HepG2 (cell line): ENCODE results near the gene FGD3. TPM values are rescaled to one million over a fixed set of nuclear protein-coding genes. Genes with fewer than 3 reads are reported as not detected.

Experiments
- ATAC-seq: fragments of 200-7000 bp; cut with Tn5 transposase; 3 replicates; pipeline ENCODE4 v1.9.1; 2020; ENCODE audit warnings: mild to moderate bottlenecking, moderate library complexity
- BruUV-seq: library from RNA; stranded (reverse); fragments of 400-500 nt; replicated peaks from 2 replicates; lab custom pipeline; 2021; lab: Mats Ljungman, UMichigan
- CTCF ChIA-PET: fragments of 300-600 bp; formaldehyde crosslinking; extraction: SDS; loops from one replicate; lab custom pipeline; 2021; ENCODE audit warnings: low total read pairs, inconsistent platforms, low intra/inter-chr PET ratio; lab: Yijun Ruan, JAX
- POLR2A ChIA-PET: fragments of 350-600 bp; sonication (Branson Sonifier 250); formaldehyde crosslinking; loops from one replicate; lab custom pipeline; 2020; ENCODE audit warnings: antibody characterized with exemption, inconsistent platforms; lab: Yijun Ruan, JAX
- DNase-seq: peaks from one replicate; pipeline ENCODE4 v3.0.0-alpha.2; 2015; ENCODE audit warnings: low spot score
- FAIRE-seq: peaks from 3 replicates; lab custom pipeline; 2011; peaks lifted over from hg19 to GRCh38; lab: Jason Lieb, UNC
- H2AFZ ChIP-seq: one replicate; pipeline ENCODE4 v1.6.1; 2011; ENCODE audit warnings: low read length, inconsistent platforms
- H3K27ac ChIP-seq: fragments of 300-600 bp; 3 replicates; pipeline ENCODE4 v1.8.0; 2011; ENCODE audit warnings: mixed run types, mild to moderate bottlenecking, mixed read lengths, low read length, inconsistent platforms; ENCODE audit not compliant: insufficient read depth; ENCODE audit errors: extremely low read length
- H3K27me3 ChIP-seq, 2 experiments: fragments of 200-600 bp in 1 of 2; 2 replicates in 1 of 2; 3 replicates in 1 of 2; pipeline versions ENCODE4 v1.6.0 to v1.8.0; 2011; ENCODE audit warnings: low read length in 2 of 2, mild to moderate bottlenecking in 2 of 2, moderate library complexity in 2 of 2, inconsistent platforms in 1 of 2; ENCODE audit not compliant: insufficient read depth in 2 of 2, control insufficient read depth in 1 of 2
- H3K36me3 ChIP-seq, 2 experiments: fragments of 200-600 bp in 1 of 2; replicated peaks in 1 of 2; 2 replicates in 1 of 2; 3 replicates in 1 of 2; pipeline versions ENCODE4 v1.5.1 to v1.8.0; 2011; ENCODE audit warnings: low read length in 2 of 2, inconsistent platforms in 1 of 2; ENCODE audit not compliant: insufficient read depth in 2 of 2, control insufficient read depth in 1 of 2
- H3K4me1 ChIP-seq: 2 replicates; pipeline ENCODE4 v1.5.1; 2012; ENCODE audit warnings: low read length, inconsistent platforms; ENCODE audit not compliant: insufficient read depth
- H3K4me2 ChIP-seq: 2 replicates; pipeline ENCODE4 v1.6.0; 2011; ENCODE audit warnings: low read depth, low read length, inconsistent platforms
- H3K4me3 ChIP-seq, 3 experiments: fragments of 200-600 bp in 1 of 3; sonication (generic), shearing (Covaris generic) in 1 of 3; replicated peaks in 1 of 3; 2 replicates each; pipeline ENCODE4 v1.5.1; 2011 to 2016; ENCODE audit warnings: low read length in 3 of 3, inconsistent platforms in 2 of 3, low read depth in 2 of 3, mild to moderate bottlenecking in 2 of 3, control low read depth in 1 of 3, mixed read lengths in 1 of 3; ENCODE audit not compliant: insufficient read depth in 1 of 3
- H3K79me2 ChIP-seq: one replicate; pipeline ENCODE4 v1.6.1; 2011; ENCODE audit warnings: low read length, inconsistent platforms; ENCODE audit not compliant: insufficient read depth
- H3K9ac ChIP-seq: 2 replicates; pipeline ENCODE4 v1.6.0; 2011; ENCODE audit warnings: mild to moderate bottlenecking, low read depth, low read length, inconsistent platforms; ENCODE audit not compliant: insufficient read depth
- H3K9me3 ChIP-seq: 2 replicates; pipeline ENCODE4 v1.5.1; 2012; ENCODE audit warnings: mild to moderate bottlenecking, low read length
- H4K20me1 ChIP-seq: 2 replicates; pipeline ENCODE4 v1.6.0; 2011; ENCODE audit warnings: inconsistent platforms, mild to moderate bottlenecking, low read length, moderate library complexity; ENCODE audit not compliant: insufficient read depth
- CBX5 ChIP-seq: sonication (generic); formaldehyde crosslinking; IDR thresholded peaks from 2 replicates; pipeline ENCODE4 v1.4.0; 2020; ENCODE audit warnings: missing genetic modification reagents, borderline replicate concordance
- RERE ChIP-seq: IDR thresholded peaks from 2 replicates; pipeline ENCODE4 v1.6.1; 2016; ENCODE audit warnings: low read depth, missing genetic modification reagents, missing compliant biosample characterization
- SIX1 ChIP-seq: sonication (generic); formaldehyde crosslinking; IDR thresholded peaks from 2 replicates; pipeline ENCODE4 v1.4.0; 2020; ENCODE audit warnings: missing genetic modification reagents, borderline replicate concordance
- SMARCE1 ChIP-seq: fragments of 450-650 bp; IDR thresholded peaks from 2 replicates; pipeline ENCODE4 v1.6.1; 2017; ENCODE audit warnings: borderline replicate concordance
- SNAPC5 ChIP-seq: sonication (generic); formaldehyde crosslinking; IDR thresholded peaks from 2 replicates; pipeline ENCODE4 v1.8.1; 2023; ENCODE audit warnings: mild to moderate bottlenecking, missing genetic modification reagents, borderline replicate concordance
- SP2 ChIP-seq: sonication (generic); formaldehyde crosslinking; IDR thresholded peaks from 2 replicates; pipeline ENCODE4 v1.5.1; 2020; ENCODE audit warnings: mild to moderate bottlenecking, missing genetic modification reagents
- TAF15 ChIP-seq: fragments of 200-400 bp; formaldehyde crosslinking; IDR thresholded peaks from one replicate; pipeline ENCODE4 v1.6.1; 2018; ENCODE audit warnings: mild to moderate bottlenecking, low read depth, low read length; ENCODE audit not compliant: poor library complexity, severe bottlenecking
- ZNF264 ChIP-seq: sonication (generic); formaldehyde crosslinking; IDR thresholded peaks from 2 replicates; pipeline ENCODE4 v1.4.0; 2020; ENCODE audit warnings: missing genetic modification reagents
- ZSCAN29 ChIP-seq: sonication (generic); formaldehyde crosslinking; conservative IDR thresholded peaks from 2 replicates; pipeline ENCODE4 v1.4.0; 2020; ENCODE audit warnings: mild to moderate bottlenecking, missing genetic modification reagents
- WGBS: methylation state at CpG from one replicate; pipeline ENCODE4 v1.1.6; 2017; ENCODE audit warnings: low lambda C conversion rate; 5-methylcytosine and 5-hydroxymethylcytosine counted together
- in situ Hi-C: cut with HindIII; loops from 2 replicates; pipeline ENCODE4 v1.10.0; 2017; ENCODE audit warnings: low pct_unique_long_range_greater_than_20kb; ENCODE audit not compliant: extremely low pct_ligation_motif_present
- intact Hi-C: fragments of 100-400 bp; cut with micrococcal nuclease; formaldehyde crosslinking; loops from one replicate; pipeline ENCODE4 v1.10.0; 2022; ENCODE audit not compliant: unreplicated experiment
- polyA plus RNA-seq, 8 experiments: library from polyadenylated mRNA; depleted of rRNA in 3 of 8; stranded (reverse) in 7 of 8; unstranded in 1 of 8; fragments of >200 nt; fragmentation: Illumina TruSeq in 4 of 8; extraction: Trizol in 4 of 8; gene quantifications; 2 replicates each; pipeline versions ENCODE4 v1.2.1 to v1.2.3, GENCODE V29; 2011 to 2016; ENCODE audit warnings: low read depth in 4 of 8, missing spikeins in 1 of 8, mixed read lengths in 1 of 8; ENCODE audit not compliant: insufficient read depth in 1 of 8
- total RNA-seq, 5 experiments: library from RNA; depleted of rRNA; stranded (reverse); fragments of >200 nt; fragmentation: Illumina TruSeq; extraction: Trizol; gene quantifications; 2 replicates each; pipeline ENCODE4 v1.2.3, GENCODE V29; 2016; ENCODE audit warnings: low read depth in 1 of 5
- TF ChIP-seq, protein P1 (sequence below): sonication (generic); formaldehyde crosslinking; IDR thresholded peaks from 2 replicates; pipeline ENCODE4 v1.5.1; 2020; ENCODE audit warnings: mild to moderate bottlenecking, missing genetic modification reagents, borderline replicate concordance
- TF ChIP-seq, protein P2 (sequence below), 2 experiments: sonication (generic) in 1 of 2; formaldehyde crosslinking in 1 of 2; IDR thresholded peaks; 2 replicates each; pipeline versions ENCODE4 v1.5.1 to v1.6.1; 2011 to 2020; ENCODE audit warnings: borderline replicate concordance in 1 of 2, low read depth in 1 of 2, low read length in 1 of 2, mild to moderate bottlenecking in 1 of 2, missing genetic modification reagents in 1 of 2, moderate library complexity in 1 of 2

Gene FGD3
- total and polyA plus RNA-seq, 2 of the 13 experiments (the other 11 are each of a cell fraction or from before 2014, with no cell fraction given), result 0.53 to 1.1 TPM

DNA sequence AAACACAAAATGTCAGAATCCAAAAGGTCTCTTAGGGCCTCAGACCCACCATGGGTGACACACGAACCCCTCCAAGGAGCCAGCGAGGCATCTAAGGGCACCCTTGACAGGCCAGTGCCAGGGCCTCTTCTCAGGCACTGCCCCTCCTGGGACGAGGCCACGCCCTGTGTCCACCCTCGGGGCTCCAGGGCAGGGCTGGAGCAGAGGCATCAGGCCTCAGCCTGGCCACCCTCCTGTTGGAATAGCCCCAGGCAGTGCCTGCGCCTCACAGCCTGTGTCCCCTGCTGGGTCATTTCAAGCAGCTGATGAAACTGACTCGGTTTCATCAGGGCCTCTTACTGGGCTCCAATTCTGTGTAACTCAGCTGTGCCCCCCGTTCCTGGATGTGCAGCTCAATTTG, 78.4 kb downstream of the FGD3 start:
- 45% methylated on average over 2 of the region's 8 CpGs for WGBS
- Histone ChIP-seq H4K20me1 (no peaks in the 10 kb centered on the region), H3K27me3 (no peaks in the 10 kb centered on the region), H3K27ac (no peak overlapping the region), H3K4me1 (no peaks in the 10 kb centered on the region), H3K36me3 (no peaks in the 10 kb centered on the region), H2AFZ (no peak overlapping the region), H3K9ac (no peak overlapping the region), H3K4me3 (no peak overlapping the region), H3K9me3 (no peaks in the 10 kb centered on the region), H3K79me2 (no peaks in the 10 kb centered on the region), H3K4me2 (no peak overlapping the region)
- ATAC-seq (no peak), DNase-seq (no peak), FAIRE-seq (no peak)
- intact Hi-C loops (no loop called here), in situ Hi-C loops (no loop called here)
- no TSS peak for BruUV-seq
- POLR2A ChIA-PET, result no interaction called here
- CTCF ChIA-PET, result no interaction called here
- TF ChIP-seq ZNF264 (CRISPR knock-in tag), result no peak
- TF ChIP-seq SIX1 (CRISPR knock-in tag), result no peak
- no peak for TF ChIP-seq ZSCAN29 (CRISPR knock-in tag)
- TF ChIP-seq SMARCE1, result no peak
- no peak for TF ChIP-seq RERE (CRISPR knock-in tag)
- TF ChIP-seq TAF15, result no peak
- no peak for TF ChIP-seq CBX5 (CRISPR knock-in tag)
- TF ChIP-seq SP2 (CRISPR knock-in tag), result no peak
- TF ChIP-seq, protein P1, sequence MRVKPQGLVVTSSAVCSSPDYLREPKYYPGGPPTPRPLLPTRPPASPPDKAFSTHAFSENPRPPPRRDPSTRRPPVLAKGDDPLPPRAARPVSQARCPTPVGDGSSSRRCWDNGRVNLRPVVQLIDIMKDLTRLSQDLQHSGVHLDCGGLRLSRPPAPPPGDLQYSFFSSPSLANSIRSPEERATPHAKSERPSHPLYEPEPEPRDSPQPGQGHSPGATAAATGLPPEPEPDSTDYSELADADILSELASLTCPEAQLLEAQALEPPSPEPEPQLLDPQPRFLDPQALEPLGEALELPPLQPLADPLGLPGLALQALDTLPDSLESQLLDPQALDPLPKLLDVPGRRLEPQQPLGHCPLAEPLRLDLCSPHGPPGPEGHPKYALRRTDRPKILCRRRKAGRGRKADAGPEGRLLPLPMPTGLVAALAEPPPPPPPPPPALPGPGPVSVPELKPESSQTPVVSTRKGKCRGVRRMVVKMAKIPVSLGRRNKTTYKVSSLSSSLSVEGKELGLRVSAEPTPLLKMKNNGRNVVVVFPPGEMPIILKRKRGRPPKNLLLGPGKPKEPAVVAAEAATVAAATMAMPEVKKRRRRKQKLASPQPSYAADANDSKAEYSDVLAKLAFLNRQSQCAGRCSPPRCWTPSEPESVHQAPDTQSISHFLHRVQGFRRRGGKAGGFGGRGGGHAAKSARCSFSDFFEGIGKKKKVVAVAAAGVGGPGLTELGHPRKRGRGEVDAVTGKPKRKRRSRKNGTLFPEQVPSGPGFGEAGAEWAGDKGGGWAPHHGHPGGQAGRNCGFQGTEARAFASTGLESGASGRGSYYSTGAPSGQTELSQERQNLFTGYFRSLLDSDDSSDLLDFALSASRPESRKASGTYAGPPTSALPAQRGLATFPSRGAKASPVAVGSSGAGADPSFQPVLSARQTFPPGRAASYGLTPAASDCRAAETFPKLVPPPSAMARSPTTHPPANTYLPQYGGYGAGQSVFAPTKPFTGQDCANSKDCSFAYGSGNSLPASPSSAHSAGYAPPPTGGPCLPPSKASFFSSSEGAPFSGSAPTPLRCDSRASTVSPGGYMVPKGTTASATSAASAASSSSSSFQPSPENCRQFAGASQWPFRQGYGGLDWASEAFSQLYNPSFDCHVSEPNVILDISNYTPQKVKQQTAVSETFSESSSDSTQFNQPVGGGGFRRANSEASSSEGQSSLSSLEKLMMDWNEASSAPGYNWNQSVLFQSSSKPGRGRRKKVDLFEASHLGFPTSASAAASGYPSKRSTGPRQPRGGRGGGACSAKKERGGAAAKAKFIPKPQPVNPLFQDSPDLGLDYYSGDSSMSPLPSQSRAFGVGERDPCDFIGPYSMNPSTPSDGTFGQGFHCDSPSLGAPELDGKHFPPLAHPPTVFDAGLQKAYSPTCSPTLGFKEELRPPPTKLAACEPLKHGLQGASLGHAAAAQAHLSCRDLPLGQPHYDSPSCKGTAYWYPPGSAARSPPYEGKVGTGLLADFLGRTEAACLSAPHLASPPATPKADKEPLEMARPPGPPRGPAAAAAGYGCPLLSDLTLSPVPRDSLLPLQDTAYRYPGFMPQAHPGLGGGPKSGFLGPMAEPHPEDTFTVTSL (CRISPR knock-in tag), result no peak
- no peak for TF ChIP-seq SNAPC5 (CRISPR knock-in tag)
- TF ChIP-seq, protein P2, sequence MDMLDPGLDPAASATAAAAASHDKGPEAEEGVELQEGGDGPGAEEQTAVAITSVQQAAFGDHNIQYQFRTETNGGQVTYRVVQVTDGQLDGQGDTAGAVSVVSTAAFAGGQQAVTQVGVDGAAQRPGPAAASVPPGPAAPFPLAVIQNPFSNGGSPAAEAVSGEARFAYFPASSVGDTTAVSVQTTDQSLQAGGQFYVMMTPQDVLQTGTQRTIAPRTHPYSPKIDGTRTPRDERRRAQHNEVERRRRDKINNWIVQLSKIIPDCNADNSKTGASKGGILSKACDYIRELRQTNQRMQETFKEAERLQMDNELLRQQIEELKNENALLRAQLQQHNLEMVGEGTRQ (IDR thresholded peaks at IDR 0.05; ENCODE audit: low read depth, low read length), result no peak
- TF ChIP-seq, protein P2 (CRISPR knock-in tag; IDR thresholded peaks at IDR 0.05; ENCODE audit: borderline replicate concordance), result no peak
